Smooth muscle cell (in vitro differentiated cells): Measurements from ENCODE around the gene KDM4B. TPM values are rescaled to one million over a fixed set of nuclear protein-coding genes. Genes with fewer than 3 reads are reported as not detected.
A peak's percentile ranks its signal among the peaks of the same experiment; 100 is the strongest.
"Not testable (repeated sequence)": the region's sequence is repeated elsewhere in the genome, so short reads cannot be mapped to it uniquely, and the experiment has no call there.

Experiments
- DNase-seq: peaks from one replicate; lab custom pipeline; 2025; ENCODE audit not compliant: unreplicated experiment; lab: John Stamatoyannopoulos, UW
- H2AFZ ChIP-seq: fragments of 200-600 bp; sonication (generic); 2 replicates; pipeline ENCODE4 v1.6.0; 2016; ENCODE audit warnings: antibody characterized with exemption, low read depth, mild to moderate bottlenecking
- H3F3A ChIP-seq: fragments of 200-600 bp; sonication (generic); 2 replicates; pipeline ENCODE4 v1.6.0; 2017; ENCODE audit warnings: antibody characterized with exemption, low read depth
- H3K27ac ChIP-seq: fragments of 200-600 bp; sonication (generic); 2 replicates; pipeline ENCODE4 v1.5.1; 2016; ENCODE audit warnings: low read depth, mild to moderate bottlenecking
- H3K27me3 ChIP-seq: fragments of 200-600 bp; sonication (generic); 2 replicates; pipeline ENCODE4 v1.6.1; 2016; ENCODE audit warnings: low read depth, mild to moderate bottlenecking
- H3K36me3 ChIP-seq: fragments of 200-600 bp; sonication (generic); 2 replicates; pipeline ENCODE4 v1.5.1; 2016; ENCODE audit warnings: low read depth
- H3K4me1 ChIP-seq: fragments of 200-600 bp; sonication (generic); 2 replicates; pipeline ENCODE4 v1.5.1; 2016; ENCODE audit warnings: low read depth
- H3K4me2 ChIP-seq: fragments of 200-600 bp; sonication (generic); 2 replicates; pipeline ENCODE4 v1.6.0; 2016; ENCODE audit warnings: mild to moderate bottlenecking
- H3K4me3 ChIP-seq: fragments of 200-600 bp; sonication (generic); 2 replicates; pipeline ENCODE4 v1.5.1; 2016; ENCODE audit warnings: mild to moderate bottlenecking
- H3K79me2 ChIP-seq: fragments of 200-600 bp; sonication (generic); 2 replicates; pipeline ENCODE4 v1.6.0; 2016; ENCODE audit warnings: low read depth, mild to moderate bottlenecking
- H3K9ac ChIP-seq: fragments of 200-600 bp; sonication (generic); 2 replicates; pipeline ENCODE4 v1.6.0; 2016; ENCODE audit warnings: low read depth
- H3K9me3 ChIP-seq: fragments of 200-600 bp; sonication (generic); replicated peaks from 2 replicates; pipeline ENCODE4 v1.5.1; 2016; ENCODE audit warnings: low read depth
- H4K20me1 ChIP-seq: fragments of 200-600 bp; sonication (generic); 2 replicates; pipeline ENCODE4 v1.6.0; 2016; ENCODE audit warnings: low read depth
- WGBS: methylation state at CpG from one replicate; pipeline ENCODE4 v1.1.7; 2016; ENCODE audit warnings: low lambda C conversion rate; 5-methylcytosine and 5-hydroxymethylcytosine counted together
- polyA plus RNA-seq: library from polyadenylated mRNA; unstranded; fragments of >200 nt; fragmentation: Nextera tagmentation; extraction: Ambion mirVana; gene quantifications from 2 replicates; pipeline ENCODE4 v1.2.1, GENCODE V29; 2016
- total RNA-seq: library from RNA; depleted of rRNA; stranded (reverse); fragments of >200 nt; gene quantifications from 2 replicates; pipeline ENCODE4 v1.2.3, GENCODE V29; 2014
- TF ChIP-seq, protein P1 (sequence below): fragments of 200-600 bp; sonication (generic); IDR thresholded peaks from 2 replicates; pipeline ENCODE4 v1.5.1; 2017; ENCODE audit warnings: borderline replicate concordance, mild to moderate bottlenecking, antibody characterized with exemption; ENCODE audit not compliant: insufficient read depth, poor library complexity, severe bottlenecking

Gene KDM4B
- total and polyA plus RNA-seq, 2 experiments from 2014 or later, result 27.9 to 32.3 TPM

DNA sequence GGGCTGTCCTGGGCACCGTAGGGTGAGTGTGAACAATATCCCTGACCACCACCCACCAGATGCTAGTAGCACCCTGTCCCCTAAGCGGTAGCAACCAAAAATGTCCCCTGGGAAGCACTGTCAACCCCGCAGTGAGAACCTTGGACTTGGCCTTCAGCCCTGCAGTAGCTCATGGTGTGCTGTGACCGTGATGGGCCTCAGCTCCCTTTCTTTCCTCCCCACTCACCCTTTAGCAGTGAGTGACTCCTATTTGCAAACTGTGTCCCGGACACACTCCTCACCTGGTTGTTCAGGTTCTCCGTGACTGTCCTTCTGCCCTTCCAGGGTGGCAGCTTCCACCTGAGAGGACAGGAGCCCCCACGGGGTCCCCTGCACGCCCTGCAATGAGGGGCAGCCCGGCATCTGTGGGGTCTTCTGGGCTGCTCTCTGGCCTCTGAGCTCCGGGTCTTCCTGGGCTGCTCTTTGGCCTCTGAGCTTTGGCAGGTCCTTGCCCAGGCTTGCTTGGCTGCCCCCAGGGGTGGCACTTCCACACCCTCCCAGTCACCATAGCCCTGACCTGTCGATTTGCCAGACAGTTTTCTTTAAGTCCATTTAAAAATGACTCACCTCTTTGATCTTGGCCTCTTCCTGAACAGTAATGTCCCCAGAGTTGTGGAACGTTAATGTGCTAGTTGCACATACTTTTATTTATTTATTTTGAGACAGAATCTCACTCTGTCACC, 3.8 kb downstream of the KDM4B start:
- peak overlapping the region; percentile 46 for H3K4me2 ChIP-seq
- H4K20me1 ChIP-seq, result peaks cover 83% of the 10 kb centered on the region
- no peaks in the 10 kb centered on the region for H3K27me3 ChIP-seq
- H3K79me2 ChIP-seq, result peaks cover 83% of the 10 kb centered on the region
- H3K4me3 ChIP-seq, result no peak overlapping the region
- peak overlapping the region; percentile 8 for H3K9ac ChIP-seq
- no peaks in the 10 kb centered on the region for H3K9me3 ChIP-seq
- H2AFZ ChIP-seq, result no peak overlapping the region
- no peak for DNase-seq
- peak overlapping the region; percentile 80 for H3K27ac ChIP-seq
- peaks cover 22% of the 10 kb centered on the region for H3F3A ChIP-seq
- 64% methylated on average over 12 of the region's 12 CpGs for WGBS
- H3K4me1 ChIP-seq, result peaks cover 28% of the 10 kb centered on the region
- H3K36me3 ChIP-seq, result no peaks in the 10 kb centered on the region
- TF ChIP-seq, protein P1, sequence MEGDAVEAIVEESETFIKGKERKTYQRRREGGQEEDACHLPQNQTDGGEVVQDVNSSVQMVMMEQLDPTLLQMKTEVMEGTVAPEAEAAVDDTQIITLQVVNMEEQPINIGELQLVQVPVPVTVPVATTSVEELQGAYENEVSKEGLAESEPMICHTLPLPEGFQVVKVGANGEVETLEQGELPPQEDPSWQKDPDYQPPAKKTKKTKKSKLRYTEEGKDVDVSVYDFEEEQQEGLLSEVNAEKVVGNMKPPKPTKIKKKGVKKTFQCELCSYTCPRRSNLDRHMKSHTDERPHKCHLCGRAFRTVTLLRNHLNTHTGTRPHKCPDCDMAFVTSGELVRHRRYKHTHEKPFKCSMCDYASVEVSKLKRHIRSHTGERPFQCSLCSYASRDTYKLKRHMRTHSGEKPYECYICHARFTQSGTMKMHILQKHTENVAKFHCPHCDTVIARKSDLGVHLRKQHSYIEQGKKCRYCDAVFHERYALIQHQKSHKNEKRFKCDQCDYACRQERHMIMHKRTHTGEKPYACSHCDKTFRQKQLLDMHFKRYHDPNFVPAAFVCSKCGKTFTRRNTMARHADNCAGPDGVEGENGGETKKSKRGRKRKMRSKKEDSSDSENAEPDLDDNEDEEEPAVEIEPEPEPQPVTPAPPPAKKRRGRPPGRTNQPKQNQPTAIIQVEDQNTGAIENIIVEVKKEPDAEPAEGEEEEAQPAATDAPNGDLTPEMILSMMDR, result no peak

DNA sequence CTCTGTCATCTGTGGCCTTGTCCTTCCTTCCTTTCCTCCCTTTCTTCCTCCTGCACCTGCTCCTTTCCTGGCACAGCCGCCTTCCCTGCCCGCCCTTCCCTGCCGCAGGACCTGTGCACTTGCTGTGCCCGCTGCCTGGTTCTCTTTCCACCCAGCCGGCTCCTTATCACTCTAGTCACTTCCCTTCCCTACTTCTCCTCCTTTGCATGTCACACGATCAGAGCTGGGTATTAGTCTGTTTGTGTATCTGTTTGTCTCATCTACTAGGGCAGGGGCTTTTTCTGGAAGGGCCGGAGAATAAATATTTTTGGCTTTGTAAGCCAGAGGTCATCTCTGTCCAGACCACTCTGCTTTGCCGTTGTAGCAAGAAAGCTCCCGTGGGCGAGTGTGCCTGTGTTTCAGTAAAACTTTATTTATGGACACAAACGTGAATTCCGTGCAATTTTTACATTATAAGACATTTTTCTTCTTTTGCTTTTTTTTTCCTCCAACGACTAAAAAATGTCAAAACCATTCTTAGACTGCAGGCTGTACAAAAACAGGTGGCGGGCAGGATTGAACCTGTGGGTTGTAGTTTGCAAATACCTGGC, 6.1 kb downstream of the KDM4B start:
- 57% methylated on average over 14 of the region's 14 CpGs for WGBS
- H3K79me2 ChIP-seq, result peaks cover 99% of the 10 kb centered on the region
- peak overlapping the region; percentile 63 for H3K27ac ChIP-seq
- no peaks in the 10 kb centered on the region for H3K36me3 ChIP-seq
- H3K27me3 ChIP-seq, result no peaks in the 10 kb centered on the region
- no peak overlapping the region for H2AFZ ChIP-seq
- H3F3A ChIP-seq, result peaks cover 16% of the 10 kb centered on the region
- H3K4me3 ChIP-seq, result no peak overlapping the region
- no peak for DNase-seq
- H3K9ac ChIP-seq, result no peak overlapping the region
- H4K20me1 ChIP-seq, result peaks cover 100% of the 10 kb centered on the region
- H3K4me1 ChIP-seq, result peaks cover 35% of the 10 kb centered on the region
- TF ChIP-seq, protein P1, result no peak
- no peaks in the 10 kb centered on the region for H3K9me3 ChIP-seq
- peak overlapping the region; percentile 31 for H3K4me2 ChIP-seq

DNA sequence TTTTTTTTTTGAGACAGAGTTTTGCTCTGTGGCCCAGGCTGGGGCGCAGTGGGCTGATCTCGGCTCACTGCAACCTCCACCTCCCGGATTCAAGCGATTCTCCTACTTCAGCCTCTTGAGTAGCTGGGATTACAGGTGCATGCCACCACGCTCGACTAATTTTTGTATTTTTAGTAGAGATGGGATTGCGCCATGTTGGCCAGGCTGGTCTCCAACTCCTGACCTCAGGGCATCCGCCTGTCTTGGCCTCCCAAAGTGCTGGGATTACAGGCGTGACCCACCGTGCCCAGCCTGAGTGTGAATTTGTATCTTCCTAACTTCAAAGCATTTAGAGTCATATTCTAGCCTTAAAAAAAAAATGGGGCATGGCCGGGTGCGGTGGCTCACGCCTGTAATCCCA, 6.7 kb downstream of the KDM4B start:
- 94% methylated on average over 13 of the region's 13 CpGs for WGBS
- H3K27me3 ChIP-seq, DNase-seq, H3K9ac ChIP-seq, H3K36me3 ChIP-seq, H2AFZ ChIP-seq, H3K9me3 ChIP-seq, H3K4me3 ChIP-seq: not testable (repeated sequence)
- Histone ChIP-seq H3K27ac (peak overlapping the region; percentile 79), H4K20me1 (peaks cover 100% of the 10 kb centered on the region), H3K4me2 (peak overlapping the region; percentile 23), H3K4me1 (peaks cover 36% of the 10 kb centered on the region), H3K79me2 (peaks cover 99% of the 10 kb centered on the region), H3F3A (peaks cover 16% of the 10 kb centered on the region)

DNA sequence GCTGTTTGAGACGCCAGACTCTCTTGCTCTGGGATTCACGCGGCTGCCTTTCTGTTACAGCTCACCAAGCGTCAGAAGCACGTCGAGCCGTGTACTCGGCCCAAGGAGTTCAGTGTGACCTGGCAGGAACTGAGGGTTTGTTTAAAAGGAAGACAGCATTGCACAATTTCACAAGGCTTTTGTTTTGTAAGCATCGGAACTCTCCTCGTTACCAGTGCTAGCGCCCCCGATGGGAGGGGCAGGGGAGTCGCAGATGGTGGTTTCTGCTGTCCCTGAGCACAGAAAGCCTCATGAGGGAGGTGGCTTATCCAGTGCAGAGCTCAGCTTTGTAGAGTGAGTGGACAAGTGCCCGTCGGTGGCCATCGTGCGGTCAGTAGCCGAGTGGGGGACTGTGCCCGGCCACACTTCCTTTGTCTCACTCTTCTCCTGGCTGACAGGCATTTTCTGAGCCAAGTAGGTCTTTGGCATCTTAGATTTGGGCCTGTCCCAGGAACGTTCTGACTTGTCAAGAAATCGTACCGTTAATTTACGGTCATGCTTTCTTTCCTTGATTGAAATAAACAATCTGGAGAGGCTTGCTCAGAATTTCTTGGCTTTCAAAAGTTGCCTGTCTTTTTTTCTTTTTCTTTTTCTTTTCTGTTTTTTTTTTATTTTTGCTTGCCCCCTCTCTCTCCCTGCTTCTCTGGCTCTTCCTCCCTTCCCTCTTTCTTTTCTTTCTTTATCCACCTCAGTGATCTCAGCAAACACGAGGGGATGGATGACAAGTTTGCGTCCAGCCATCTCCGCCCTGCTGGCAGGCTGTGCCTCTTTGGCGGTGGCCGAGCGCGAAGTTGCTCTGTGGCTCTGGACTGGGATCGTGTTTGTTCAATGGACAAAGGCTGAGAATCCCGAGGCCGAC, 7.7 kb downstream of the KDM4B start:
- no peaks in the 10 kb centered on the region for H3K27me3 ChIP-seq
- peak overlapping the region; percentile 23 for H3K4me2 ChIP-seq
- no peak overlapping the region for H3K9ac ChIP-seq
- no peak for DNase-seq
- H3K79me2 ChIP-seq, result peaks cover 99% of the 10 kb centered on the region
- H2AFZ ChIP-seq, result no peak overlapping the region
- TF ChIP-seq, protein P1, result peak; percentile 18
- WGBS, result 62% methylated on average over 33 of the region's 33 CpGs
- H3K9me3 ChIP-seq, result no peaks in the 10 kb centered on the region
- no peaks in the 10 kb centered on the region for H3K36me3 ChIP-seq
- peak overlapping the region; percentile 79 for H3K27ac ChIP-seq
- peaks cover 11% of the 10 kb centered on the region for H3F3A ChIP-seq
- no peak overlapping the region for H3K4me3 ChIP-seq
- H4K20me1 ChIP-seq, result peaks cover 100% of the 10 kb centered on the region
- H3K4me1 ChIP-seq, result peaks cover 26% of the 10 kb centered on the region
